Spleen (tissue), 11 donors: ENCODE data around the gene DDR1. TPM values are rescaled to one million over a fixed set of nuclear protein-coding genes. Genes with fewer than 3 reads are reported as not detected.

ENCODE experiments used
- DNase-seq: peaks from one replicate; pipeline ENCODE4 v3.0.0-alpha.2; 2020
- H3K27ac ChIP-seq, 8 donors: fragments of 200-600 bp; sonication (generic) in 7 of 8; 1 replicate in 4 of 8; 2 replicates in 4 of 8; pipeline versions ENCODE4 v1.5.0 to v1.8.0; 2016 to 2021; ENCODE audit warnings: inconsistent platforms in 4 of 8, mild to moderate bottlenecking in 4 of 8, moderate library complexity in 1 of 8
- H3K27me3 ChIP-seq, 7 donors: fragments of 200-600 bp; sonication (generic) in 6 of 7; replicated peaks in 1 of 7; 1 replicate in 4 of 7; 2 replicates in 3 of 7; pipeline versions ENCODE4 v1.5.0 to v1.8.0; 2016 to 2021; ENCODE audit warnings: inconsistent platforms in 3 of 7, mild to moderate bottlenecking in 1 of 7
- H3K36me3 ChIP-seq, 6 donors: fragments of 200-600 bp; sonication (generic) in 5 of 6; 1 replicate in 4 of 6; 2 replicates in 2 of 6; pipeline versions ENCODE4 v1.5.0 to v1.8.0; 2016 to 2021; ENCODE audit warnings: inconsistent platforms in 2 of 6
- H3K4me1 ChIP-seq, 6 donors: fragments of 200-600 bp; sonication (generic) in 5 of 6; 1 replicate in 3 of 6; 2 replicates in 3 of 6; pipeline versions ENCODE4 v1.5.0 to v1.8.0; 2016 to 2021; ENCODE audit warnings: inconsistent platforms in 3 of 6
- H3K4me3 ChIP-seq, 8 donors: fragments of 200-600 bp; sonication (generic) in 7 of 8; 1 replicate in 4 of 8; 2 replicates in 4 of 8; pipeline versions ENCODE4 v1.5.0 to v1.8.0; 2016 to 2021; ENCODE audit warnings: inconsistent platforms in 4 of 8, mild to moderate bottlenecking in 4 of 8, moderate library complexity in 2 of 8
- H3K9me3 ChIP-seq, 8 donors: fragments of 200-600 bp; sonication (generic) in 7 of 8; 1 replicate in 4 of 8; 2 replicates in 4 of 8; pipeline versions ENCODE4 v1.5.0 to v1.8.0; 2016 to 2021; ENCODE audit warnings: inconsistent platforms in 4 of 8
- POLR2A ChIP-seq, 3 donors: fragments of 450-650 bp; IDR thresholded peaks; one replicate each; pipeline ENCODE4 v1.5.1; 2017; ENCODE audit warnings: antibody characterized with exemption in 3 of 3, mild to moderate bottlenecking in 1 of 3
- POLR2AphosphoS5 ChIP-seq, 3 donors: sonication (generic); formaldehyde crosslinking; IDR thresholded peaks; one replicate each; pipeline ENCODE4 v1.5.1; 2017; ENCODE audit warnings: antibody characterized with exemption in 3 of 3
- WGBS, 5 donors: extraction: QIAGEN DNeasy Blood & Tissue Kit in 3 of 5; methylation state at CpG; one replicate each; pipeline versions ENCODE4 v1.1.5 to v1.1.7; 2013 to 2018; 5-methylcytosine and 5-hydroxymethylcytosine counted together
- intact Hi-C: fragments of 100-400 bp; cut with DNase I; formaldehyde crosslinking; loops from one replicate; pipeline ENCODE4 v1.15.0; 2023; ENCODE audit warnings: low total_unique reads
- polyA plus RNA-seq, 3 donors: library from polyadenylated mRNA; stranded (reverse); fragments of 200-250 nt; gene quantifications; one replicate each; pipeline ENCODE4 v1.2.1, GENCODE V29; 2013
- total RNA-seq, 7 donors: library from RNA; depleted of rRNA in 3 of 7; stranded (reverse); fragments of >200 nt in 3 of 7; fragmentation: NEBNext Ultra II Directional in 4 of 7; extraction: Animal tissue kit (Norgen Biotek cat#: 25700) in 4 of 7; gene quantifications; one replicate each; pipeline versions ENCODE4 v1.1.0 to v1.2.1, GENCODE V29; 2016 to 2021
- TF ChIP-seq, protein P1 (sequence below), 11 experiments: fragments of 200-600 bp in 7 of 11; fragments of 450-650 bp in 4 of 11; sonication (generic) in 4 of 11; IDR thresholded peaks in 8 of 11; conservative IDR thresholded peaks in 3 of 11; 1 replicate in 7 of 11; 2 replicates in 4 of 11; pipeline versions ENCODE4 v1.4.0 to v1.8.0; 2016 to 2021; ENCODE audit warnings: antibody characterized with exemption in 11 of 11, inconsistent platforms in 4 of 11, mild to moderate bottlenecking in 1 of 11
- donor health status: healthy with polysubstance abuse.
- donor health status: DM: no; HTN: no; CAD: no; lungs with moderate emphysema.
- donor health status: DM: no; HTN: no; CAD: no.
- donor health status: Bipolar disorder and iron deficiency.
- donor health status: healthy.
- donor health status: DM: no; HTN: no; CAD: no.
- donor health status: DM: yes; HTN: yes; CAD: no.

Gene DDR1
- total and polyA plus RNA-seq, 10 donors = 5.0 to 37.1 (median 17.4) TPM

DNA sequence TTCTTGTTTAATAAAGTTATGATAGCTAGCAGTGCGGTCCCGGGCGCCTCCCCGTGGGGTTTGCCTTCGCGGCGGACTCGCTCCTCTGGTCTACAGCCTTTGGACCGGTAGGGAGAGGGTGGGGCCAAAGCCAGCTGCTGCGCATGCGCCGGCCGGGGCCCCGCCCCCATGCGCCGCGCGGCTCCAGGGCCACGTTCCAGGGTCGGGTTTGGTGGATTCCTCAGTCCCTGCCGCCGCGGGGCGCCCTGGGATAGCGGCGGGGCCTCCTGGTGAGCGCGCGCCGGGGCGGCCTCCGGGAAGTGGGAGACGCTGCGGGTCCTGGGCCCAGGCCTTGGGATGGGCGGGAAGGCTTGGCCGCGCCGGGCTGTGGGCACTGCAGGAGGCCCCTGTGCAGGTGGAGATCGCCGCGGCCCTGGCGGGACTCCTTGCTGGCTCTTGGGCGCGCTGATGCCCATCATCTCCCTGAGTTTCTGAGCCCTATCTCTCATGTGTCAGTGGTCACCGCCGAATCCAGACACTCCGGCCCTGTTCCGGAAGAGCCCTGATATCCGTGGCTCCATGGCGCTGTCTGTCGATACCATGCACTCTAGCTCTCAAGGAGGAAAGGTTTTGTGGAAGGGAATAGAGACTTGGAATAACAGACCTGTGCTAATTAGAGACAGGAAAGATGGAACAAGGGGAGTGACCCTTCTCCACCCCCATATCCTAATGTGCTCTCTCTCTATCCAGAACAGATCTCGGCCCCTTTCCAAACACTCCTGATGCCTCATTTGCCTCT, 29.9 kb downstream of the DDR1 start, which contains the start of gene VARS2:
VARS2 (plus strand) TSS at position 163 of the 778 bp plus-strand sequence; CDS start at position 762, 599 bp downstream.
- peaks cover 0 to 69% (median 50%) of the 10 kb centered on the region in 6 donors for H3K36me3 ChIP-seq
- intact Hi-C loops = no loop called here
- peak within 1 kb of the TSS; percentile 48 to 91 (median 76) for H3K4me3 ChIP-seq
- no peaks in the 10 kb centered on the region for H3K9me3 ChIP-seq
- no peaks in the 10 kb centered on the region for H3K27me3 ChIP-seq
- H3K4me1 ChIP-seq = peaks cover 18 to 56% (median 31%) of the 10 kb centered on the region in 6 donors
- TF ChIP-seq POLR2A (IDR thresholded peaks at IDR 0.05) (peak; percentile 6 to 78 (median 42)), POLR2AphosphoS5 (IDR thresholded peaks at IDR 0.05) (peak; percentile 93 to 96 (median 94))
- TF ChIP-seq, protein P1, sequence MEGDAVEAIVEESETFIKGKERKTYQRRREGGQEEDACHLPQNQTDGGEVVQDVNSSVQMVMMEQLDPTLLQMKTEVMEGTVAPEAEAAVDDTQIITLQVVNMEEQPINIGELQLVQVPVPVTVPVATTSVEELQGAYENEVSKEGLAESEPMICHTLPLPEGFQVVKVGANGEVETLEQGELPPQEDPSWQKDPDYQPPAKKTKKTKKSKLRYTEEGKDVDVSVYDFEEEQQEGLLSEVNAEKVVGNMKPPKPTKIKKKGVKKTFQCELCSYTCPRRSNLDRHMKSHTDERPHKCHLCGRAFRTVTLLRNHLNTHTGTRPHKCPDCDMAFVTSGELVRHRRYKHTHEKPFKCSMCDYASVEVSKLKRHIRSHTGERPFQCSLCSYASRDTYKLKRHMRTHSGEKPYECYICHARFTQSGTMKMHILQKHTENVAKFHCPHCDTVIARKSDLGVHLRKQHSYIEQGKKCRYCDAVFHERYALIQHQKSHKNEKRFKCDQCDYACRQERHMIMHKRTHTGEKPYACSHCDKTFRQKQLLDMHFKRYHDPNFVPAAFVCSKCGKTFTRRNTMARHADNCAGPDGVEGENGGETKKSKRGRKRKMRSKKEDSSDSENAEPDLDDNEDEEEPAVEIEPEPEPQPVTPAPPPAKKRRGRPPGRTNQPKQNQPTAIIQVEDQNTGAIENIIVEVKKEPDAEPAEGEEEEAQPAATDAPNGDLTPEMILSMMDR (IDR thresholded peaks at IDR 0.05 in 8 of 11, conservative IDR thresholded peaks at IDR 0.05 in 3 of 11) = peak in 9 of 11 experiments; percentile 28 to 68 (median 53)
- peak; percentile 96 for DNase-seq
- WGBS, 5 donors = 1% methylated on average over 25 to 52 of the region's 52 CpGs
- peak within 1 kb of the TSS; percentile 67 to 91 (median 88) for H3K27ac ChIP-seq

DNA sequence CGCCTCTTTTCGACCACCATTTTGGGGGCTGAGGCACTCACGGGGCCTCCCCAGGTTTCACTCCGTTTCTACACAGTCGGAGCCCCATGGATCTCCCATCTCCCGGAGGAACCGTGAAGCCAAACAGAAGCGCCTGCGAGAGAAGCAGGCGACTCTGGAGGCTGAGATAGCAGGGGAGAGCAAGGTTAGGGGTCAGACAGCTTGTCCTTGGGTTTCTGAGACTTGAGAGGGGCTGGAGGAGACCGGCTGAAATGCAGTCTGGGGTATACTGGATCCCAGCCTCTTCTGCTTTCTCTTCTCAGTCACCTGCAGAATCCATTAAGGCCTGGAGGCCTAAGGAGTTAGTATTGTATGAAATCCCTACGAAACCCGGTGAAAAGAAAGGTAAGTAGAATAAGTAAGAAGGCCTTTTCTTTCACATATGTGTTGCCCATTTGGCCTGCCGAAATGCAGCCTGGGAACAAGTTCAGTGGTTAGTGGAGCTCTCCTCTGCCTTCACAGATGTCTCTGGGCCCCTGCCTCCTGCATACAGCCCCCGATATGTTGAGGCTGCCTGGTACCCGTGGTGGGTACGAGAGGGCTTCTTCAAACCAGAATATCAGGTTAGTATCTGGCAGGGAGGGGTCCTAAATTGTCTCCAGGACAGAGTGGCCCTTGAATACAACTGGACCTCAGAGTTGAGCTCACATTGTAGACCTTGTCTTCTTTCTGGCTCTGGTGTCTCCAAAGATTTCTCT, 30.7 kb downstream of the DDR1 start:
- Histone ChIP-seq H3K4me3 (peak overlapping the region; percentile 48 to 91 (median 76)), H3K4me1 (peaks cover 18 to 48% (median 27%) of the 10 kb centered on the region in 6 donors), H3K9me3 (no peaks in the 10 kb centered on the region), H3K36me3 (peaks cover 0 to 72% (median 53%) of the 10 kb centered on the region in 6 donors), H3K27me3 (no peaks in the 10 kb centered on the region), H3K27ac (peak overlapping the region; percentile 67 to 91 (median 88))
- TF ChIP-seq POLR2A (IDR thresholded peaks at IDR 0.05) = no peak
- TF ChIP-seq, protein P1 (IDR thresholded peaks at IDR 0.05 in 8 of 11, conservative IDR thresholded peaks at IDR 0.05 in 3 of 11) = no peak
- no peak for TF ChIP-seq POLR2AphosphoS5 (IDR thresholded peaks at IDR 0.05)
- DNase-seq = no peak
- 41 to 62% (median 51%) methylated on average over 17 of the region's 17 CpGs for WGBS, 5 donors
- intact Hi-C loops = loop anchor here (5.0 kb wide), 1 partner anchor 147 kb away; no protein-coding TSS in a partner anchor

DNA sequence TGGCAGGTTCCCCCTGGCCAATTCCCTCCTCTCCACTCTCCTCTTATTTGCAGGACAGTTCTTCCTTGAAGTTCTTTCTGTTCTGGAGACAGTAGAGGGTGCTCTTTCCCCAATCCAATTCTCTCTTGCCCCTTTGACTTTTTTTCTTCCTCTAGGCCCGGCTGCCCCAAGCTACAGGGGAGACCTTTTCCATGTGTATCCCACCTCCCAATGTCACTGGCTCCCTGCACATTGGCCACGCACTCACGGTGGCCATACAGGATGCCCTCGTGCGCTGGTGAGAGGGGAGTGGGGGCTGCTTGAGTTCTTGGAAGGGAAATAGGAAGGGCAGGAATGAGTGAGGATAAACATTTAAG, 31.2 kb downstream of the DDR1 start:
- Histone ChIP-seq H3K4me1 (peaks cover 18 to 43% (median 27%) of the 10 kb centered on the region in 6 donors), H3K27me3 (no peaks in the 10 kb centered on the region), H3K9me3 (no peaks in the 10 kb centered on the region), H3K36me3 (peaks cover 1 to 72% (median 53%) of the 10 kb centered on the region in 6 donors), H3K4me3 (no peak overlapping the region), H3K27ac (peak overlapping the region in 4 of 8 donors; percentile 85 to 91 (median 90))
- intact Hi-C loops = loop anchor here (5.0 kb wide), 1 partner anchor 147 kb away; no protein-coding TSS in a partner anchor
- no peak for DNase-seq
- WGBS, 5 donors = 17 to 25% (median 22%) methylated on average over 5 of the region's 5 CpGs
- TF ChIP-seq POLR2A (IDR thresholded peaks at IDR 0.05) = no peak
- TF ChIP-seq POLR2AphosphoS5 (IDR thresholded peaks at IDR 0.05) = peak in 1 of 3 donors; percentile 44
- TF ChIP-seq, protein P1 (IDR thresholded peaks at IDR 0.05 in 8 of 11, conservative IDR thresholded peaks at IDR 0.05 in 3 of 11) = peak in 10 of 11 experiments; percentile 16 to 64 (median 47)
